HuH-7 (cell line): Measurements from ENCODE around the gene NUDT17.

ENCODE experiments used
- DNase-seq: peaks from one replicate; pipeline ENCODE4 v3.0.0; 2011; ENCODE audit warnings: low spot score

Gene NUDT17

DNA sequence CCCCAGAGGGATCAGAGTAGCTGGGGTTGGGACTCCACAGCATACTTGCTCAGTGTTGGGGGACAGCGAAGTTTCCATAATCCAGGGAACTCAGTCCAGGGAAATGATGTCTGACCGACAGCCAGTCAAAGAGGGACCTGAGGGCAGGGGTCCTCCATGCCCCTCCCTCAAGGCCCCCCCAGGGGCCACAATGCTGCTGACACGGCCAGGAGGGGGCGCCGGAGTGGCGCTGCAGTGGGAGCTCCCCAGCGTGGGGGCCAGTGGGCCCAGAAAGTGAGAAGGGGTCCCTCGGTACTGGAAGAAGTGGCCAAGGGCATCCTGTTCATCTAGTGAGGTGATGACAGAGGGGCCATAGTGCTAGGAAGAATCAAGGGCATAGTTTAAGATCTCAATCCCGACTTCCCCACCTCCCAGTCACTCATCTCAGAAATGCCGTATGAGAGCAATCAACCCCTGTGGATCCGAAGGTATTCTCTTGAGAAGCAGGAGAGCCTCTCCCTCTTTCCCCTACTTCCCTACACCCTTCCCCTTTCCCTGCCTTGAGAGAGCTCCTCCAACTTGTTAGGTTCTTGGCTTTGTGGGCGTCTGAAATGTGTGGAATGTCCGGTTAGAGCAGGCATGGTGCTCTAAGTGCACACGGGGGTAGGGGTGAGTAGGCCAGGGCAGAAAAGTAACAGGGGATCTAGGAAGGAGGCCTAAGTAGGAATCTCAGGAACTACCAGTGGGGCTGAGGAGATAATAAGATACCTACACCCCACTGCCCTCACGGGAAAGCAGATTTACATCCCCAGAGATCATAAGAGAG, 4.1 kb downstream of the NUDT17 start:
- DNase-seq, result no peak

GRCh38 chr1:145855426-145855948, 10.1 kb downstream of the NUDT17 start:
- no peak for DNase-seq

- DNase-seq, result no peak
Measured at GRCh38 chr1:145857170-145857569, 11.7 kb downstream of the NUDT17 start.

GRCh38 chr1:145858238-145858900, 12.9 kb downstream of the NUDT17 start:
- DNase-seq, result peak; percentile 59

DNA sequence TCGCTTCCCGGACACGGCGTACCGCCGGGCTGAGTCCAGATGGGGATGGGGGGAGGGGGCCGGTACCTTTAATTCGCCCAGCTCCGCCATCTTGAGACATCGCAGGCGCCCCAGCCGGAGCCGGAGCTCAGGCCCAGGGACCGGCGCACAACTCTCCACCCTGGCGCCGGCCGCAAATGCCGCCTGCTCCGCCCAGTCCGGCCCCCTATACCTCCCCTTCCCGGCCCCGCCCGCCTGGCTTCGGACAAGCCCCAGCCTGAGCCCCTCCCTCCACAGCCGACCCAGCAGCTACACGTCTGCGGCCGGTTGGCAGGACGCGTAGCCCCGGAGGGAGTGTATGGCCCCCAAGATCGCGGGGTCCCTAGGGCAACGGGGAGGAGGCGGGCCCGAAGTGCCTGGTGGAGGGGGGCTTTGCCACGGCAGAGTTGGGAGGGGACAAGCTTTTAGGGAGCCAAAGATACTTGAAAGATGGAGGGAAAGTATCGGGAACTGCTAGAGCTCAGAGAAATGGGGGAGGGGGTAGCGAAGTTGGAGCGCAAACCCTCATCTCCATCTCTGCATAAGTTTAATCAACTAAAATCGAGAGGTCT, 13.6 kb downstream of the NUDT17 start, which contains the start of gene PIAS3:
Gene PIAS3, minus strand, starts transcription at position 181 of the 590 bp plus-strand sequence. Its CDS starts 91 bp downstream, at position 90.
- DNase-seq, result peak; percentile 90

DNA sequence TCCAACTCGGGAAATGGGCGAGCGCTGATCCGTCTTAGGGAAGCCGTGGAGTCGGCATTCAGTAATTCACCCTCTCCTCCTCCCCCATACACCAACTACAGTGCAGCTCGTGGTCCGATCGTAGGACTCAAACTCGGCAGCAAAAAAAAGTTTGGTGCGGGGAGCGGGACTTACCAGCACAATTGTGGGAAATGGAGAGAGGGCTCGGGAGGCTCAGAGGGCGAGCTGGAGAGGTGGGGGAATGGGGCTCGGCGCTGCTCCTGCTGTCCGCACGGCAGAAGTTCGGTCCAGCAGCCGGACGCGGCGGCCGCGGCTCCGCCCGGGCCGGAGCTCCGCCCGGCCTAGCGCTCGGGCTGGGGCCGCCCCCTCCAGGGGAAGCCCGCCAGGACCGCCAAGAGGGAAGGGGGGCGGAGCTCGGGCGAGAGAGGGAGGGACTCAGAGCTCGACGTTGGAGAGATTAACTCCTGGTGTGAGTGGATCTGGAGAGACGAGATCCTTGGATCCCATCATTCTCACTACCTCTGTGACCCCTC, 14.1 kb downstream of the NUDT17 start:
- DNase-seq, result peak; percentile 88

DNA sequence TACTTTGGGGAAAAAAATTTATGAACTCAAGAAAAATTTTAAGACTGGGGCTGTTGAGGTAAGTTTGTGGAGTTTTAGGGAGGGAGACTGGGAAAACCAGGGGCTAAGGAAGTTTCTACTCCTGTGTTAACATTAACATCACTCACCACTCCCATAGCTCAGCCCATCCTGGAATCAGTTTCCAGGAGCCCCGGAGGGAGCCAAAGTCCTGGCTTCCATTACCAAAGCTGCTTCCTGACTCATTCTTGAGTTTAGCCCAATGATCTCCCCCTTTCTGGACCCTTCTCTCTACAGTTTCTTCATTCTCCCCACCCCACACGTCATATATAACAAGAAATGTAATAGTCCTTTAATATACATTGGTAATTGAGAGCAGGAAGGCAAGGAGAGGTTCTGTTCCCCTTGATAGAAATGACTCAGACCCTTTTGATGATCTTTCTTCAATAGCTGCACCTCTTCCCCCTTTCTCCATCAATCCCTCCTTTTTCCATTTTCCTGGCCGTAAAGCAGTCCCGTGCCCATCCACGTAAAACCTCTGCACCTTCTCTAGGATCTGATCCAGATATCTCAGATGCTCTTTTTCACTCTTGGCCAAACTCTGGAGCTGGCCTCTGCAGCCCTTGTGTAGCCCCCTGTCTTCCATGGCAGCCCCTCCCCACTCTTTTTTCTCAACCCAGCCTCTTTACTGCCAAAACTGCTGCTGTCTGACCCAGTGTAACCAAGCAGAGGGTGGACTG, 18.0 kb downstream of the NUDT17 start:
- no peak for DNase-seq

- no peak for DNase-seq
Measured at GRCh38 chr1:145868232-145868631, 22.8 kb downstream of the NUDT17 start.

DNA sequence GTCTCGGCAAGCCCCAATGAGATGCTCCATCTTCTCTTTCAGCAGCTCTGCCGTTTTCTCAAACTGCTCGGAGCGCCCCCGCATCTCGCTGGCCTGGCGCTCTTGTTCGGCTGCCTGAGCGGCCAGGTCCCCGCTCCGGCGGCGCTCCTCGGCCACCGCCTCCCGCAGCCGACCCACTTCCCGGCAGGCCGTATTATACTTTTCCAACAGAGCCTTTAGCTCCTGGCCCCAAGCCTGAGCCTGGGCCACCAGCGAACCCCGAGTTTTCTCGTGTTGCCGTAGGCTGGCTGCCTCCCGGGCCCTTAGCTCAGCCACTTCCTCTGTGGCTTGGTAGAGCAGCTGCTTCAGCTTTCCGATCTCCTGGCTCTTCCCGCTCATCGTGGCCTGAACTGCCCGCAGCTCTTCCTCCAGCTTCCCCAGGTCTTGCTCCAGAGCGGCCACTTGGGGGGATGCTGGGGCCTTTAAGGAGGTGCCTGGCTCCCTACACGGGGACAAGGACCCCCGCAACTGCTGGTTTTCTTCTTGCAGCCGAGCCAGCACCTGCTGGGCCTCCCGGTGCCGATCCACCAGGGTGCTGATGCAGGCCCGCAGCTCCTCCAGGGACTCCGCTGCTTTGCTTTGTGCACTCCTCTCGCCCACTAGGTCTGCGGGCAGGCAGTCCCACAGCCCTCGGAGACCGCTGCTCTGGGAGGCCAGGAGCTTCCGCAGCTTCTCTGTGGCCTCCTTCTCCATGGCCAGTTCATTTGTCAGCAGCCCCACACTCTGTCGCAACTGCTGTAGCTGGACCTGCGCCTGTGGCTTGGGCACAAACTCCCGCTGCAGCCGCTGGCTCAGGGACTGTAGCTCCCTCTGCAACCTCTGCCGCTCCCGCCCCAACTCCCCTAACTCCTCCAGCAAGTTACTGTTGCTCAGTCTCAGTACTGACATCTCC, 26.8 kb downstream of the NUDT17 start:
- no peak for DNase-seq

- DNase-seq, result no peak
Measured at GRCh38 chr1:145874646-145875045, 29.2 kb downstream of the NUDT17 start.

DNA sequence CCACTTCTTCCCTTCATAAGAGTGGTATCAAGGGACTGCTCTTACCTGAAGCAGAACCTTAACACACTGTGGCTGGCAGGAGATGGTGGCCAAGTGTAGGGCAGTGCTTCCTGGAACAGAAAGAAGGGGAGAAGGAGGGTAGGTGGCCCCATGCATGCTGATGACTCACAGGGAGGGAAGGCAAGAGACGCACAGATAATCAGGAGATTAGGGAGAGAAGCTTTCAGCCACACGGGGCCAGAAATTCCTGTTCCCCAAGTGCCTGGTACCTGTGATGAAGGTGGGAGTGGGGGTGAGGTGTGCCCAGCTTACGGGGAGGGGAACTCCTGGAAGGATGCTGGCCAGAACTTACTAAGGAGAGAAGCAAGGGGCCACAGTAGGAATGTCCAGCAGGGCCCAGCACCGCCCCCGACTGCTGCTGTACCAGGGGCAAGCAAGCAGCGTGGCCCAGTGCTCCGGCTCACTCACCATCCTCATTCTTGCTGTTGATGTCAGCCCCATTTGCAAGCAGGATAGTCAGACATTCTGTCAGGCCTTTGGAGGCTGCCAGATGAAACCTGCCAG, 32.6 kb downstream of the NUDT17 start:
- DNase-seq, result no peak

GRCh38 chr1:145878724-145879123, 33.3 kb downstream of the NUDT17 start:
- no peak for DNase-seq

DNA sequence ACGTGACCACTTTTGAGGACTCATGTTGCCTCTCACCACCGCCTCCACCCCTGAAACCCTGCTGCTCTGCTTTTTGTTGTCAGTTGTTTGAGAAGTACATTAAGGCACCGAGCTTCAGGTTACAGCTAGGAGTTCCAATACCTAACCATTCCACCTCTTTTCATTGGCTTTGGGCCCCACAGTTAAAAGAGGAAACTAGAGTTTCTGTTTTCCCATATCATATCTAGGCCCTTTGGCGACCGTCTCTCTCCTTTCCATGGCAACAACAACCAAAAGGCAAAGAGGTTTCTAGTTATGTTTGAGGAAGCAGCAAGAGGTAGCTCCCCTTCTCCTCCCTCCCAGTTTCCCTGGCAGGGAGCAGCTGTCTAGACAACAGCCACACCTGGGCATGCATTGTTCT, 34.3 kb downstream of the NUDT17 start:
- DNase-seq, result no peak

- no peak for DNase-seq
Measured at GRCh38 chr1:145884675-145885074, 39.2 kb downstream of the NUDT17 start.

DNA sequence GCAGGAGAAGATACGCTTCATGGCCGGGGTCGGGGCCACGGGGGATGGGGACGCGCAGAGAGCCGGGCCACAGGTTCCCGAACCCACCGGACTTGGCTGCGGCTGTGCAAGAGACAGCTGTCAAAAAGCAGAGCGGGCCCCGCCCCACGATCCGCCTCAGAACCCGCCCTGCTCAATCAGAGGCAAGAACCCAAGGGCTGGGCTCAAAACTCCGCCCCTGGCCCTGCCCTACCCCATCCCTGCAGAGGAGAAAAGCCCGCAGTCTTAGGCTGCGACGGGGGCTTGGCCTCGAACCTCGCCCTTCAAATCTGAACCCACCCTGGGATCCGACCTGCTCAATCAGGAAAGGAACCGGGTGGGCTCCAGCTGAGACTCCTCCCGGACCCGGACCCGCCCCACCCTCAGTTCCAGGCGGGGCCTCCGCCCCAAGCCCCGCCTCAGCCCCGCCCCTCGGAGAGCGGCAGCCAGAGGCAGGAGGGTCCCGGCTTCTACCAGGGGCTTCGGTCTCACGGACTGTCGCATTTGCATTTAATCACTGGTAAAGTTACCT, 40.4 kb downstream of the NUDT17 start, which contains the start of gene ANKRD35:
Gene ANKRD35, minus strand, starts transcription at position 129 of the 550 bp plus-strand sequence. Its CDS starts 108 bp downstream, at position 21.
- peak; percentile 88 for DNase-seq

DNA sequence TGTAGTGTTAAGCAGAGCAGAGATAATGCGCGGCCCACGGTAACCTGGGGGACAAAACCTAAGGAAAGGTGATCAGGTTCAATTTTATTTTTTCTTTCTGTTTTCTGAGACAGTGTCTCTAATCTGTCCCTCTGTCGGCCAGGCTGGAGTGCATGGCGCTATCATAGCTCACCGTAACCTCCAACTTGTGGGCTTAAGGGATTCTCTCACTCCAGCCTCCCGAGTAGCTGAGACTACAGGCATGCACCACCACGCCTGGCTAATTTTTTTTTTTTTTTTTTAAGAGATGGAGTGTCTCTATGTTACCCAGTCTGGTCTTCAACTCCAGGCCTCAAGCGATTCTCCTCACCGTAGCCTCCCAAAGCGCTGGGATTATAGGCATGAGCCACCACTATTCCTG, 41.0 kb downstream of the NUDT17 start:
- no peak for DNase-seq

- DNase-seq, result no peak
Measured at GRCh38 chr1:145886816-145887215, 41.4 kb downstream of the NUDT17 start.

- no peak for DNase-seq
Measured at GRCh38 chr1:145887631-145888030, 42.2 kb downstream of the NUDT17 start.

- DNase-seq, result no peak
Measured at GRCh38 chr1:145889722-145890121, 44.3 kb downstream of the NUDT17 start.

- DNase-seq, result no peak
Measured at GRCh38 chr1:145891143-145891542, 45.7 kb downstream of the NUDT17 start.
